HEK293 (cell line): Measurements from ENCODE around the gene KIF17.

Source experiments
- CTCF ChIA-PET: fragments of 350-600 bp; formaldehyde crosslinking; extraction: SDS; loops from one replicate; lab custom pipeline; 2021; ENCODE audit warnings: antibody characterized with exemption; lab: Yijun Ruan, JAX
- POLR2A ChIA-PET: fragments of 300-600 bp; formaldehyde crosslinking; extraction: SDS; loops from one replicate; lab custom pipeline; 2020; ENCODE audit warnings: antibody characterized with exemption, inconsistent platforms; lab: Yijun Ruan, JAX
- H3K27ac ChIP-seq: fragments of 200-500 bp; sonication (Bioruptor generic); 2 replicates; pipeline ENCODE4 v1.5.1; 2014; ENCODE audit warnings: low read depth, low read length, control low read depth, inconsistent platforms; ENCODE audit errors: extremely low read depth
- H3K36me3 ChIP-seq, 2 experiments: fragments of 200-500 bp in 1 of 2; sonication (Bioruptor generic) in 1 of 2; 1 replicate in 1 of 2; 2 replicates in 1 of 2; pipeline ENCODE4 v1.5.1; 2014 to 2017; ENCODE audit warnings: inconsistent platforms in 2 of 2, low read length in 2 of 2; ENCODE audit not compliant: control insufficient read depth in 2 of 2, insufficient read depth in 1 of 2
- H3K4me1 ChIP-seq: fragments of 200-500 bp; sonication (Bioruptor generic); 2 replicates; pipeline ENCODE4 v1.5.1; 2014; ENCODE audit warnings: mild to moderate bottlenecking, low read length, inconsistent platforms; ENCODE audit not compliant: control insufficient read depth, insufficient read depth
- H3K4me3 ChIP-seq: 2 replicates; pipeline ENCODE4 v1.5.1; 2011; ENCODE audit warnings: low read depth, mild to moderate bottlenecking, control low read depth, low read length, moderate library complexity
- H3K9me3 ChIP-seq: fragments of 200-500 bp; sonication (Bioruptor generic); 2 replicates; pipeline ENCODE4 v1.5.1; 2014; ENCODE audit warnings: low read depth, low read length, inconsistent platforms; ENCODE audit not compliant: control insufficient read depth, insufficient read depth
- BCL11B ChIP-seq: fragments of 450-650 bp; formaldehyde crosslinking; IDR thresholded peaks from 2 replicates; pipeline ENCODE4 v1.5.1; 2016; ENCODE audit warnings: low read depth, missing biosample characterization, missing genetic modification characterization
- GLI2 ChIP-seq: fragments of 450-650 bp; formaldehyde crosslinking; IDR thresholded peaks from 2 replicates; pipeline ENCODE4; 2017; ENCODE audit warnings: missing biosample characterization, missing genetic modification characterization, low read depth, borderline replicate concordance
- KLF9 ChIP-seq: fragments of 450-650 bp; formaldehyde crosslinking; IDR thresholded peaks from 2 replicates; pipeline ENCODE4 v1.5.1; 2016; ENCODE audit warnings: missing biosample characterization, missing genetic modification characterization, low read depth
- PBX3 ChIP-seq: sonication (generic); formaldehyde crosslinking; IDR thresholded peaks from 2 replicates; pipeline ENCODE4 v1.8.1; 2022; ENCODE audit warnings: mild to moderate bottlenecking, moderate library complexity, missing genetic modification reagents
- REST ChIP-seq: fragments of 450-650 bp; formaldehyde crosslinking; IDR thresholded peaks from 2 replicates; pipeline ENCODE4 v1.5.1; 2016; ENCODE audit warnings: missing biosample characterization, missing genetic modification characterization
- TCF7L2 ChIP-seq: IDR thresholded peaks from 2 replicates; pipeline ENCODE4 v1.6.1; 2011; ENCODE audit warnings: low read depth, mild to moderate bottlenecking, inconsistent platforms, low read length, moderate library complexity, borderline replicate concordance
- ZBTB44 ChIP-seq: fragments of 450-650 bp; IDR thresholded peaks from 2 replicates; pipeline ENCODE4 v1.5.1; 2018; ENCODE audit warnings: missing biosample characterization, mild to moderate bottlenecking, missing genetic modification characterization
- ZFHX2 ChIP-seq: fragments of 450-650 bp; formaldehyde crosslinking; conservative IDR thresholded peaks from 2 replicates; pipeline ENCODE4 v1.5.1; 2016; ENCODE audit warnings: missing biosample characterization, missing genetic modification characterization
- ZFP37 ChIP-seq: fragments of 450-650 bp; formaldehyde crosslinking; IDR thresholded peaks from 2 replicates; pipeline ENCODE4 v1.5.1; 2016; ENCODE audit warnings: missing biosample characterization, missing genetic modification characterization
- ZFP41 ChIP-seq: fragments of 450-650 bp; formaldehyde crosslinking; IDR thresholded peaks from 2 replicates; pipeline ENCODE4 v1.5.1; 2016; ENCODE audit warnings: missing biosample characterization, missing genetic modification characterization, borderline replicate concordance
- ZFP69B ChIP-seq: fragments of 450-650 bp; formaldehyde crosslinking; IDR thresholded peaks from 2 replicates; pipeline ENCODE4 v1.5.1; 2016; ENCODE audit warnings: missing biosample characterization, missing genetic modification characterization
- ZNF184 ChIP-seq: fragments of 450-650 bp; IDR thresholded peaks from 2 replicates; pipeline ENCODE4 v1.5.1; 2018; ENCODE audit warnings: missing biosample characterization, mild to moderate bottlenecking, missing genetic modification characterization
- ZNF202 ChIP-seq: fragments of 450-650 bp; formaldehyde crosslinking; IDR thresholded peaks from 2 replicates; pipeline ENCODE4 v1.5.1; 2016; ENCODE audit warnings: missing biosample characterization, missing genetic modification characterization, borderline replicate concordance
- ZNF214 ChIP-seq: fragments of 450-650 bp; formaldehyde crosslinking; IDR thresholded peaks from 2 replicates; pipeline ENCODE4 v1.5.1; 2017; ENCODE audit warnings: missing biosample characterization, mild to moderate bottlenecking, missing genetic modification characterization, borderline replicate concordance
- ZNF239 ChIP-seq: fragments of 450-650 bp; formaldehyde crosslinking; IDR thresholded peaks from 2 replicates; pipeline ENCODE4 v1.5.1; 2016; ENCODE audit warnings: missing biosample characterization, missing genetic modification characterization
- ZNF423 ChIP-seq: fragments of 450-650 bp; formaldehyde crosslinking; IDR thresholded peaks from 2 replicates; pipeline ENCODE4 v1.5.1; 2016; ENCODE audit warnings: missing biosample characterization, missing genetic modification characterization
- ZNF518A ChIP-seq: fragments of 450-650 bp; formaldehyde crosslinking; conservative IDR thresholded peaks from 2 replicates; pipeline ENCODE4 v1.5.1; 2016; ENCODE audit warnings: low read depth, missing biosample characterization, missing genetic modification characterization
- ZNF600 ChIP-seq: fragments of 450-650 bp; formaldehyde crosslinking; IDR thresholded peaks from 2 replicates; pipeline ENCODE4 v1.5.1; 2016; ENCODE audit warnings: missing biosample characterization, missing genetic modification characterization
- ZNF76 ChIP-seq: fragments of 450-650 bp; formaldehyde crosslinking; IDR thresholded peaks from 2 replicates; pipeline ENCODE4; 2016; ENCODE audit warnings: low read depth, missing biosample characterization, missing genetic modification characterization, borderline replicate concordance
- ZNF830 ChIP-seq: fragments of 450-650 bp; IDR thresholded peaks from 2 replicates; pipeline ENCODE4 v1.5.0; 2018; ENCODE audit warnings: missing biosample characterization, missing genetic modification characterization, low read depth, mild to moderate bottlenecking, moderate library complexity

KIF17 gene

GRCh38 chr1:20716232-20716631 is 1.6 kb downstream of the KIF17 start:
- TF ChIP-seq ZNF76 (tag by site-specific recombination) = no peak
- no peak for TF ChIP-seq ZFHX2 (tag by site-specific recombination)
- no peak for TF ChIP-seq ZFP69B
- TF ChIP-seq ZNF214 (tag by site-specific recombination) = no peak
- Histone ChIP-seq H3K9me3 (no peaks in the 10 kb centered on the region), H3K36me3 (no peaks in the 10 kb centered on the region), H3K27ac (no peak overlapping the region), H3K4me3 (no peak overlapping the region), H3K4me1 (no peaks in the 10 kb centered on the region)
- ChIA-PET POLR2A (interaction anchor here (0.7 kb wide), 2 partner anchors 52 to 298 kb away, joined by 3 to 6 read pairs; no protein-coding TSS in a partner anchor), CTCF (interaction anchor here (0.6 to 1.3 kb wide), 3 partner anchors 18 to 411 kb away, joined by 4 to 7 read pairs (median 4); no protein-coding TSS in a partner anchor)

- Histone ChIP-seq H3K9me3 (no peaks in the 10 kb centered on the region), H3K27ac (no peak overlapping the region), H3K4me1 (no peaks in the 10 kb centered on the region), H3K36me3 (no peaks in the 10 kb centered on the region), H3K4me3 (no peak overlapping the region)
- ChIA-PET POLR2A (interaction anchor here (0.7 kb wide), 2 partner anchors 53 to 299 kb away, joined by 3 to 6 read pairs; no protein-coding TSS in a partner anchor), CTCF (interaction anchor here (0.7 to 1.3 kb wide), 2 partner anchors 19 to 140 kb away, joined by 3 to 7 read pairs; no protein-coding TSS in a partner anchor)
- TF ChIP-seq ZFP37 (tag by site-specific recombination) (no peak), ZNF600 (no peak), ZNF239 (tag by site-specific recombination) (no peak), GLI2 (tag by site-specific recombination) (no peak), REST (no peak), ZBTB44 (tag by site-specific recombination) (no peak), ZNF184 (tag by site-specific recombination) (no peak), BCL11B (tag by site-specific recombination) (no peak), ZNF202 (tag by site-specific recombination) (no peak), TCF7L2 (no peak), ZNF423 (tag by site-specific recombination) (no peak), PBX3 (CRISPR knock-in tag) (no peak), ZNF830 (tag by site-specific recombination) (no peak), ZFP41 (tag by site-specific recombination) (no peak), ZNF518A (tag by site-specific recombination) (no peak), KLF9 (tag by site-specific recombination) (no peak)
Measured at GRCh38 chr1:20715406-20715805, 2.4 kb downstream of the KIF17 start.
